Smooth muscle cell (in vitro differentiated cells): Measurements from ENCODE around the gene PRLR. TPM values are rescaled to one million over a fixed set of nuclear protein-coding genes. Genes with fewer than 3 reads are reported as not detected.
"Not testable (repeated sequence)": the region's sequence is repeated elsewhere in the genome, so short reads cannot be mapped to it uniquely, and the experiment has no call there.

Experiments
- DNase-seq: peaks from one replicate; lab custom pipeline; 2025; ENCODE audit not compliant: unreplicated experiment; lab: John Stamatoyannopoulos, UW
- H2AFZ ChIP-seq: fragments of 200-600 bp; sonication (generic); 2 replicates; pipeline ENCODE4 v1.6.0; 2016; ENCODE audit warnings: antibody characterized with exemption, low read depth, mild to moderate bottlenecking
- H3F3A ChIP-seq: fragments of 200-600 bp; sonication (generic); 2 replicates; pipeline ENCODE4 v1.6.0; 2017; ENCODE audit warnings: antibody characterized with exemption, low read depth
- H3K27ac ChIP-seq: fragments of 200-600 bp; sonication (generic); 2 replicates; pipeline ENCODE4 v1.5.1; 2016; ENCODE audit warnings: low read depth, mild to moderate bottlenecking
- H3K27me3 ChIP-seq: fragments of 200-600 bp; sonication (generic); 2 replicates; pipeline ENCODE4 v1.6.1; 2016; ENCODE audit warnings: low read depth, mild to moderate bottlenecking
- H3K36me3 ChIP-seq: fragments of 200-600 bp; sonication (generic); 2 replicates; pipeline ENCODE4 v1.5.1; 2016; ENCODE audit warnings: low read depth
- H3K4me1 ChIP-seq: fragments of 200-600 bp; sonication (generic); 2 replicates; pipeline ENCODE4 v1.5.1; 2016; ENCODE audit warnings: low read depth
- H3K4me2 ChIP-seq: fragments of 200-600 bp; sonication (generic); 2 replicates; pipeline ENCODE4 v1.6.0; 2016; ENCODE audit warnings: mild to moderate bottlenecking
- H3K4me3 ChIP-seq: fragments of 200-600 bp; sonication (generic); 2 replicates; pipeline ENCODE4 v1.5.1; 2016; ENCODE audit warnings: mild to moderate bottlenecking
- H3K79me2 ChIP-seq: fragments of 200-600 bp; sonication (generic); 2 replicates; pipeline ENCODE4 v1.6.0; 2016; ENCODE audit warnings: low read depth, mild to moderate bottlenecking
- H3K9ac ChIP-seq: fragments of 200-600 bp; sonication (generic); 2 replicates; pipeline ENCODE4 v1.6.0; 2016; ENCODE audit warnings: low read depth
- H3K9me3 ChIP-seq: fragments of 200-600 bp; sonication (generic); replicated peaks from 2 replicates; pipeline ENCODE4 v1.5.1; 2016; ENCODE audit warnings: low read depth
- H4K20me1 ChIP-seq: fragments of 200-600 bp; sonication (generic); 2 replicates; pipeline ENCODE4 v1.6.0; 2016; ENCODE audit warnings: low read depth
- CTCF ChIP-seq: fragments of 200-600 bp; sonication (generic); IDR thresholded peaks from 2 replicates; pipeline ENCODE4 v1.5.1; 2017; ENCODE audit warnings: borderline replicate concordance, mild to moderate bottlenecking, antibody characterized with exemption; ENCODE audit not compliant: insufficient read depth, poor library complexity, severe bottlenecking
- WGBS: methylation state at CpG from one replicate; pipeline ENCODE4 v1.1.7; 2016; ENCODE audit warnings: low lambda C conversion rate; 5-methylcytosine and 5-hydroxymethylcytosine counted together
- polyA plus RNA-seq: library from polyadenylated mRNA; unstranded; fragments of >200 nt; fragmentation: Nextera tagmentation; extraction: Ambion mirVana; gene quantifications from 2 replicates; pipeline ENCODE4 v1.2.1, GENCODE V29; 2016
- total RNA-seq: library from RNA; depleted of rRNA; stranded (reverse); fragments of >200 nt; gene quantifications from 2 replicates; pipeline ENCODE4 v1.2.3, GENCODE V29; 2014

PRLR gene
- total and polyA plus RNA-seq, 2 experiments from 2014 or later: 2.3 to 47.4 TPM

GRCh38 chr5:35195472-35195852, 34.8 kb downstream of the PRLR start:
- no peak for TF ChIP-seq CTCF
- no peak for DNase-seq
- no peaks in the 10 kb centered on the region for H3K36me3 ChIP-seq
- H3K4me1 ChIP-seq: no peaks in the 10 kb centered on the region
- H3K27me3 ChIP-seq: no peaks in the 10 kb centered on the region
- H4K20me1 ChIP-seq: no peaks in the 10 kb centered on the region
- H3K4me2 ChIP-seq: no peak overlapping the region
- peaks cover 11% of the 10 kb centered on the region for H3F3A ChIP-seq
- no peak overlapping the region for H3K9ac ChIP-seq
- no peaks in the 10 kb centered on the region for H3K9me3 ChIP-seq
- no peaks in the 10 kb centered on the region for H3K79me2 ChIP-seq
- WGBS: 97% methylated on average over 5 of the region's 5 CpGs
- no peak overlapping the region for H3K4me3 ChIP-seq
- H2AFZ ChIP-seq: no peak overlapping the region
- no peak overlapping the region for H3K27ac ChIP-seq

- Histone ChIP-seq H3K27me3 (no peaks in the 10 kb centered on the region), H3K4me3 (no peak overlapping the region), H4K20me1 (no peaks in the 10 kb centered on the region), H3K9me3 (no peaks in the 10 kb centered on the region), H3K36me3 (no peaks in the 10 kb centered on the region), H3K4me2 (no peak overlapping the region), H3F3A (peaks cover 11% of the 10 kb centered on the region), H2AFZ (no peak overlapping the region), H3K4me1 (no peaks in the 10 kb centered on the region), H3K79me2 (no peaks in the 10 kb centered on the region), H3K9ac (no peak overlapping the region), H3K27ac (no peak overlapping the region)
- WGBS: 91% methylated on average over 12 of the region's 12 CpGs
- TF ChIP-seq CTCF: no peak
- no peak for DNase-seq
Observed at GRCh38 chr5:35194635-35195471, 35.4 kb downstream of the PRLR start.

- Histone ChIP-seq H3K27me3 (no peaks in the 10 kb centered on the region), H3K79me2 (no peaks in the 10 kb centered on the region), H3K9me3 (no peaks in the 10 kb centered on the region), H3F3A (no peaks in the 10 kb centered on the region), H3K36me3 (no peaks in the 10 kb centered on the region), H2AFZ (no peak overlapping the region), H4K20me1 (no peaks in the 10 kb centered on the region), H3K4me3 (no peak overlapping the region), H3K27ac (no peak overlapping the region), H3K4me1 (peaks cover 6% of the 10 kb centered on the region), H3K9ac (no peak overlapping the region), H3K4me2 (no peak overlapping the region)
- no peak for TF ChIP-seq CTCF
- WGBS: 96% methylated on average over 1 of the region's 1 CpG
- no peak for DNase-seq
Observed at GRCh38 chr5:35192506-35192905, 37.8 kb downstream of the PRLR start.

GRCh38 chr5:35189801-35190200, 40.5 kb downstream of the PRLR start:
- not testable (repeated sequence) for H3K9ac ChIP-seq, H3K79me2 ChIP-seq, H3F3A ChIP-seq, H2AFZ ChIP-seq, H4K20me1 ChIP-seq, H3K27me3 ChIP-seq, H3K9me3 ChIP-seq, H3K36me3 ChIP-seq, H3K27ac ChIP-seq, H3K4me3 ChIP-seq, H3K4me1 ChIP-seq, DNase-seq, H3K4me2 ChIP-seq
- 97% methylated on average over 2 of the region's 2 CpGs for WGBS
